ENCODE data around the gene AHCYL2.
"Not testable (repeated sequence)": the region's sequence is repeated elsewhere in the genome, so short reads cannot be mapped to it uniquely, and the experiment has no call there.

The AHCYL2 gene

GRCh38 chr7:129351320-129351719, 126.5 kb downstream of the AHCYL2 start:
- DNase-seq (ENCODE audit: low read depth in 3 of 3): no peak

- not testable (repeated sequence) for DNase-seq (ENCODE audit: low read depth in 3 of 3)
These were observed 128.3 kb downstream of the AHCYL2 start for GRCh38 chr7:129353104-129353503.

- DNase-seq (ENCODE audit: low read depth in 3 of 3): no peak
These were observed 129.8 kb downstream of the AHCYL2 start for GRCh38 chr7:129354428-129355157.

- DNase-seq (ENCODE audit: low read depth in 3 of 3): no peak
These were observed 131.3 kb downstream of the AHCYL2 start for GRCh38 chr7:129356176-129356575.

- DNase-seq (ENCODE audit: low read depth in 3 of 3): no peak
These were observed 134.3 kb downstream of the AHCYL2 start for GRCh38 chr7:129359176-129359575.

- DNase-seq (ENCODE audit: low read depth in 3 of 3): no peak
These were observed 134.8 kb downstream of the AHCYL2 start for GRCh38 chr7:129359638-129360037.

GRCh38 chr7:129361771-129362170, 136.9 kb downstream of the AHCYL2 start:
- DNase-seq (ENCODE audit: low read depth in 3 of 3): no peak

GRCh38 chr7:129362496-129362895, 137.7 kb downstream of the AHCYL2 start:
- no peak for DNase-seq (ENCODE audit: low read depth in 3 of 3)

- DNase-seq (ENCODE audit: low read depth in 3 of 3): no peak
These were observed 142.5 kb downstream of the AHCYL2 start for GRCh38 chr7:129367349-129367699.

- DNase-seq (ENCODE audit: low read depth in 3 of 3): peak; percentile 52 to 60 (median 52)
These were observed 143.0 kb downstream of the AHCYL2 start for GRCh38 chr7:129367700-129368388.

- no peak for DNase-seq (ENCODE audit: low read depth in 3 of 3)
These were observed 143.7 kb downstream of the AHCYL2 start for GRCh38 chr7:129368389-129368986.

- not testable (repeated sequence) for DNase-seq (ENCODE audit: low read depth in 3 of 3)
These were observed 144.6 kb downstream of the AHCYL2 start for GRCh38 chr7:129369447-129369846.

GRCh38 chr7:129370812-129371211, 146.0 kb downstream of the AHCYL2 start:
- DNase-seq (ENCODE audit: low read depth in 3 of 3): no peak

- no peak for DNase-seq (ENCODE audit: low read depth in 3 of 3)
These were observed 146.7 kb downstream of the AHCYL2 start for GRCh38 chr7:129371487-129371886.

GRCh38 chr7:129373651-129374428, 149.0 kb downstream of the AHCYL2 start:
- no peak for DNase-seq (ENCODE audit: low read depth in 3 of 3)

- no peak for DNase-seq (ENCODE audit: low read depth in 3 of 3)
These were observed 150.5 kb downstream of the AHCYL2 start for GRCh38 chr7:129375141-129375938.

- peak; percentile 5 to 12 (median 10) for DNase-seq (ENCODE audit: low read depth in 3 of 3)
These were observed 151.4 kb downstream of the AHCYL2 start for GRCh38 chr7:129376076-129376777.

- DNase-seq (ENCODE audit: low read depth in 3 of 3): no peak
These were observed 152.2 kb downstream of the AHCYL2 start for GRCh38 chr7:129376778-129377700.

- DNase-seq (ENCODE audit: low read depth in 3 of 3): no peak
These were observed 157.1 kb downstream of the AHCYL2 start for GRCh38 chr7:129381710-129382484.
